HCT116 (cell line): ENCODE measurements around the gene BPIFB1. TPM values are rescaled to one million over a fixed set of nuclear protein-coding genes. Genes with fewer than 3 reads are reported as not detected.

Source experiments
- ATAC-seq: fragments of 200-7000 bp; cut with Tn5 transposase; 2 replicates; pipeline ENCODE4 v1.9.1; 2020; ENCODE audit warnings: mild to moderate bottlenecking, moderate library complexity
- BruUV-seq: library from RNA; stranded (reverse); fragments of 400-500 nt; replicated peaks from 2 replicates; lab custom pipeline; 2021; lab: Mats Ljungman, UMichigan
- CTCF ChIA-PET: fragments of 300-600 bp; sonication (Branson Sonifier 250); formaldehyde crosslinking; loops from one replicate; lab custom pipeline; 2021; ENCODE audit warnings: antibody characterized with exemption; lab: Charles Lee
- POLR2A ChIA-PET: fragments of 300-600, 350-600 bp; sonication (Branson Sonifier 250); formaldehyde crosslinking; loops from one replicate; lab custom pipeline; 2021; ENCODE audit warnings: antibody characterized with exemption; lab: Charles Lee
- RAD21 ChIA-PET, 2 experiments: fragments of 300-600 bp; sonication (Branson Sonifier 250); formaldehyde crosslinking; loops; one replicate each; lab custom pipeline; 2023; ENCODE audit warnings: low total read pairs in 2 of 2; ENCODE audit not compliant: uncharacterized antibody in 2 of 2, unreplicated experiment in 2 of 2, low non-redundant PET in 1 of 2; lab: Charles Lee
- DNase-seq: peaks from one replicate; pipeline ENCODE4 v3.0.0-alpha.2; 2010; ENCODE audit warnings: low read depth, low spot score
- H2AFZ ChIP-seq: fragments of 200-600 bp; shearing (Covaris generic), sonication (generic); 2 replicates; pipeline ENCODE4 v1.6.1; 2017; ENCODE audit warnings: low read depth, mixed run types, mixed read lengths, antibody characterized with exemption, low read length; ENCODE audit not compliant: poor library complexity, severe bottlenecking
- H3K27ac ChIP-seq: 2 replicates; pipeline ENCODE4 v1.5.1; 2012; ENCODE audit warnings: low read depth, low read length
- H3K27me3 ChIP-seq: fragments of 200-600 bp; sonication (generic); 2 replicates; pipeline ENCODE4 v1.6.1; 2016; ENCODE audit warnings: mixed run types, low read length, mixed read lengths; ENCODE audit not compliant: insufficient read depth
- H3K36me3 ChIP-seq, 2 experiments: fragments of 200-500 bp in 1 of 2; fragments of 200-600 bp in 1 of 2; sonication (Bioruptor generic) in 1 of 2; sonication (generic) in 1 of 2; 2 replicates each; pipeline versions ENCODE4 v1.5.1 to v1.6.1; 2014 to 2016; ENCODE audit warnings: low read length in 2 of 2, inconsistent platforms in 1 of 2, mixed read lengths in 1 of 2, mixed run types in 1 of 2; ENCODE audit not compliant: insufficient read depth in 2 of 2, control insufficient read depth in 1 of 2
- H3K4me1 ChIP-seq, 2 experiments: fragments of 200-600 bp in 1 of 2; sonication (generic) in 1 of 2; 2 replicates each; pipeline versions ENCODE4 v1.5.1 to v1.6.1; 2012 to 2017; ENCODE audit warnings: low read length in 2 of 2, inconsistent platforms in 1 of 2, mild to moderate bottlenecking in 1 of 2, mixed read lengths in 1 of 2, mixed run types in 1 of 2, moderate library complexity in 1 of 2; ENCODE audit not compliant: insufficient read depth in 2 of 2, control insufficient read depth in 1 of 2
- H3K4me2 ChIP-seq: fragments of 200-600 bp; sonication (generic); 2 replicates; pipeline ENCODE4 v1.6.1; 2017; ENCODE audit warnings: mixed run types, low read length, mixed read lengths
- H3K4me3 ChIP-seq, 2 experiments: fragments of 200-600 bp in 1 of 2; sonication (generic) in 1 of 2; replicated peaks in 1 of 2; 2 replicates each; pipeline ENCODE4 v1.5.1; 2011 to 2016; ENCODE audit warnings: low read length in 2 of 2, control low read depth in 1 of 2, low read depth in 1 of 2, mild to moderate bottlenecking in 1 of 2, mixed read lengths in 1 of 2, mixed run types in 1 of 2
- H3K79me2 ChIP-seq: fragments of 200-600 bp; sonication (generic); 2 replicates; pipeline ENCODE4 v1.6.1; 2017; ENCODE audit warnings: mild to moderate bottlenecking, mixed run types, low read length, moderate library complexity, mixed read lengths; ENCODE audit not compliant: insufficient read depth
- H3K9ac ChIP-seq: fragments of 200-600 bp; sonication (generic); 2 replicates; pipeline ENCODE4 v1.6.1; 2016; ENCODE audit warnings: low read length, mixed read lengths
- H3K9me2 ChIP-seq: fragments of 200-600 bp; sonication (generic), shearing (Covaris generic); 2 replicates; pipeline ENCODE4 v1.6.1; 2017; ENCODE audit warnings: mixed run types, mild to moderate bottlenecking, moderate library complexity; ENCODE audit not compliant: insufficient read depth
- H3K9me3 ChIP-seq, 2 experiments: fragments of 200-500 bp in 1 of 2; fragments of 200-600 bp in 1 of 2; sonication (Bioruptor generic) in 1 of 2; sonication (generic) in 1 of 2; 2 replicates each; pipeline ENCODE4 v1.6.1; 2014 to 2017; ENCODE audit warnings: low read length in 2 of 2, mixed read lengths in 2 of 2, inconsistent platforms in 1 of 2, low read depth in 1 of 2, mild to moderate bottlenecking in 1 of 2, mixed run types in 1 of 2, moderate library complexity in 1 of 2; ENCODE audit not compliant: control insufficient read depth in 1 of 2, insufficient read depth in 1 of 2
- H4K20me1 ChIP-seq: fragments of 200-600 bp; sonication (generic), shearing (Covaris generic); 2 replicates; pipeline ENCODE4 v1.6.1; 2017; ENCODE audit warnings: mixed run types, mild to moderate bottlenecking, moderate library complexity; ENCODE audit not compliant: insufficient read depth
- ATF3 ChIP-seq: IDR thresholded peaks from 2 replicates; pipeline ENCODE4 v1.6.1; 2012
- CBX3 ChIP-seq: IDR thresholded peaks from 2 replicates; pipeline ENCODE4 v1.6.1; 2012; ENCODE audit warnings: low read depth
- CEBPB ChIP-seq: IDR thresholded peaks from 2 replicates; pipeline ENCODE4 v1.6.1; 2012; ENCODE audit warnings: low read depth
- ELF1 ChIP-seq: IDR thresholded peaks from 2 replicates; pipeline ENCODE4 v1.6.1; 2012; ENCODE audit warnings: low read depth, borderline replicate concordance
- EZH2 ChIP-seq: fragments of 200-600 bp; sonication (generic); IDR thresholded peaks from 2 replicates; pipeline ENCODE4 v1.6.1; 2017; ENCODE audit warnings: antibody characterized with exemption, mixed run types
- FOSL1 ChIP-seq: IDR thresholded peaks from 2 replicates; pipeline ENCODE4 v1.6.1; 2012; ENCODE audit warnings: low read depth
- JUND ChIP-seq: IDR thresholded peaks from 2 replicates; pipeline ENCODE4 v1.6.1; 2012
- MAX ChIP-seq: IDR thresholded peaks from 2 replicates; pipeline ENCODE4 v1.6.1; 2012
- POLR2A ChIP-seq: IDR thresholded peaks from 2 replicates; pipeline ENCODE4 v1.7.0; 2011; ENCODE audit warnings: borderline replicate concordance; ENCODE audit not compliant: insufficient read depth, insufficient read length; ENCODE audit errors: extremely low read depth
- POLR2AphosphoS5 ChIP-seq: IDR thresholded peaks from 2 replicates; pipeline ENCODE4 v1.6.1; 2011; ENCODE audit warnings: mild to moderate bottlenecking, low read depth, low read length, moderate library complexity
- RAD21 ChIP-seq: IDR thresholded peaks from 2 replicates; pipeline ENCODE4 v1.6.1; 2012; ENCODE audit warnings: low read depth, mild to moderate bottlenecking
- SP1 ChIP-seq: IDR thresholded peaks from 2 replicates; pipeline ENCODE4 v1.6.1; 2012; ENCODE audit warnings: low read depth
- SRF ChIP-seq: IDR thresholded peaks from 2 replicates; pipeline ENCODE4 v1.6.1; 2012; ENCODE audit warnings: low read depth
- TCF7L2 ChIP-seq: IDR thresholded peaks from 2 replicates; pipeline ENCODE4 v1.7.0; 2011; ENCODE audit warnings: borderline replicate concordance, inconsistent platforms; ENCODE audit not compliant: insufficient read depth, insufficient read length; ENCODE audit errors: extremely low read depth
- ZFX ChIP-seq: fragments of 450-650 bp; IDR thresholded peaks from 2 replicates; pipeline ENCODE4 v1.6.1; 2017
- ZNF274 ChIP-seq: fragments of 200-500 bp; sonication (Bioruptor generic); IDR thresholded peaks from 2 replicates; pipeline ENCODE4 v1.6.1; 2014; ENCODE audit warnings: mild to moderate bottlenecking, low read depth, low read length, inconsistent platforms
- intact Hi-C: fragments of 100-400 bp; cut with micrococcal nuclease; formaldehyde crosslinking; loops from 2 replicates; pipeline ENCODE4 v1.10.0; 2022
- total RNA-seq: library from RNA; stranded (reverse); gene quantifications from one replicate; pipeline ENCODE4 v1.2.1, GENCODE V29; 2021; ENCODE audit not compliant: unreplicated experiment

BPIFB1 gene
- total RNA-seq, 1 experiment from 2014 or later: 0.17 TPM

GRCh38 chr20:33252460-33252859 is 30.6 kb upstream of the BPIFB1 start:
- Histone ChIP-seq H3K4me2 (no peak overlapping the region), H2AFZ (no peak overlapping the region), H3K4me3 (no peak overlapping the region), H3K4me1 (no peaks in the 10 kb centered on the region), H3K79me2 (no peaks in the 10 kb centered on the region), H3K9me2 (no peaks in the 10 kb centered on the region), H3K36me3 (no peaks in the 10 kb centered on the region), H3K27ac (no peak overlapping the region), H3K27me3 (no peaks in the 10 kb centered on the region), H3K9me3 (no peaks in the 10 kb centered on the region), H3K9ac (no peak overlapping the region), H4K20me1 (no peaks in the 10 kb centered on the region)
- no peak for TF ChIP-seq POLR2A
- TF ChIP-seq POLR2AphosphoS5: no peak
- TF ChIP-seq TCF7L2: no peak
- no peak for TF ChIP-seq SP1
- no peak for TF ChIP-seq ZFX
- no peak for TF ChIP-seq EZH2
- TF ChIP-seq MAX: no peak
- no peak for TF ChIP-seq SRF
- no peak for TF ChIP-seq RAD21
- no peak for TF ChIP-seq CEBPB
- TF ChIP-seq CBX3: no peak
- TF ChIP-seq ZNF274: no peak
- no peak for TF ChIP-seq FOSL1
- no peak for TF ChIP-seq ATF3
- TF ChIP-seq ELF1: no peak
- TF ChIP-seq JUND: no peak
- no TSS peak for BruUV-seq
- intact Hi-C loops: no loop called here
- DNase-seq: no peak
- ChIA-PET POLR2A (no interaction called here), RAD21 (no interaction called here), CTCF (interaction anchor here (1.0 kb wide), 1 partner anchor 10 kb away, joined by 6 read pairs; no protein-coding TSS in a partner anchor)
- no peak for ATAC-seq
